ENCODE measurements around the gene TRIM72.
"Not testable (repeated sequence)": the region's sequence is repeated elsewhere in the genome, so short reads cannot be mapped to it uniquely, and the experiment has no call there.

Gene TRIM72, protein sequence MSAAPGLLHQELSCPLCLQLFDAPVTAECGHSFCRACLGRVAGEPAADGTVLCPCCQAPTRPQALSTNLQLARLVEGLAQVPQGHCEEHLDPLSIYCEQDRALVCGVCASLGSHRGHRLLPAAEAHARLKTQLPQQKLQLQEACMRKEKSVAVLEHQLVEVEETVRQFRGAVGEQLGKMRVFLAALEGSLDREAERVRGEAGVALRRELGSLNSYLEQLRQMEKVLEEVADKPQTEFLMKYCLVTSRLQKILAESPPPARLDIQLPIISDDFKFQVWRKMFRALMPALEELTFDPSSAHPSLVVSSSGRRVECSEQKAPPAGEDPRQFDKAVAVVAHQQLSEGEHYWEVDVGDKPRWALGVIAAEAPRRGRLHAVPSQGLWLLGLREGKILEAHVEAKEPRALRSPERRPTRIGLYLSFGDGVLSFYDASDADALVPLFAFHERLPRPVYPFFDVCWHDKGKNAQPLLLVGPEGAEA

DNA sequence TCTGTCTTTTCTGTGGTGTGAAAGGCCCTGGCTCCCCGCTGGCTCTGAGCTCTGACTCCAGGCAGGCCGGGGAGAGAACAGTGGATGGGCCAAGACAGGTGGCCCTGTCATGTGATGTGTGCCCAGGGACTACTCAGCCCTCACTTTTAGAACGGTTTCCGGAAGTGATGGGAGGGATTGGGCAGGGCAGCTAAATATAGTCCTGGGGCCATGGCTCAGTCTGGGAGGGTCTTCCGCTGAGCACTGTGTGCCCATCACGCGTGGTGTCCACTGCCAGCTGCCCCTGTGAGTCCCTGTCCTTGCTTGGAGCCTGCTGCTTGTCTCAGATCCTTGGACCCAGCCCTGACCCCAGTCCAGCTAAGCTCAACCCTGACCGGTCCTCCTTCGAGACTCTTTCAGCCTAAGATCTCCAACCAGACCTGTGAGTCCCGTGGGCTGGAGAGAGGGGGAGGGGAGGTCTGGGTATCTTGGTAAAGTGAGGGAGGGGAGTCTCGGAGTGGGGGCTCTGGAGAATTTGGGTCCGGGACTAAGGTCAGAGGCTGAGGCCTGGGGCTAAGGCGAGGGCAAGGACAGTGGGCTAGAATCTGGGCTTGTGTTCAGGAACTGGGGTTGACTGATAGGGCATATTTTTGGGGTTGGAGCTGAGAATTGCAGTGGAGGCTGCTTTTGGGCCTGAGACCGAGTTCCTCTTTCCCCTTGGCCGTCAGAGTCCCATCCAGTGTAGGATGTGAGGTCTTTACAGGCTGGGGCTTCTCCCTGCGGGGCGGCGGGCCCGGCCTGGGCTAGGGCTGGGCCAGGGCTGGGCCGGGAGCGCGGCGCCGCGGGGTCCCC, at the start of gene TRIM72:
TSS of gene TRIM72 (plus strand) at position 243 of the 831 bp plus-strand sequence. CDS start 620 bp downstream, outside the sequence.
- no peak for DNase-seq

DNA sequence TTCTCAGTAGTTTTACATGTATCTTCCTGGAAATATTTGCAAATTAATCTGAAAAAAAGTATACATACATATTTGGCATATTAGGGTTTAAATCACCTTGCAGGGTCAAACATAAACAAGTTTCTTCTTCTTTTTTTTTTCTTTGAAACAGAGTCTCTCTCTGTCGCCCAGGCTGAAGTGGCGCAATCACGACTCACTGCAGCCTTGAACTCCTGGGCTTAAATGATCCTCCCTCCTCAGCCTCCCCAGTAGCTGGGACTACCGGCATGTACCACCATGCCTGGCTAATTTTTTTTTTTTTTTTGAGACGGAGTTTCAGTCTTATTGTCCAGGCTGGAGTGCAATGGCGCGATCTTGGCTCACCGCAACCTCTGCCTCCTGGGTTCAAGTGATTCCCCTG, 46.6 kb upstream of the TRIM72 start:
- DNase-seq: no peak

- DNase-seq: no peak
Measured at GRCh38 chr16:31168848-31169247, 45.1 kb upstream of the TRIM72 start.

DNA sequence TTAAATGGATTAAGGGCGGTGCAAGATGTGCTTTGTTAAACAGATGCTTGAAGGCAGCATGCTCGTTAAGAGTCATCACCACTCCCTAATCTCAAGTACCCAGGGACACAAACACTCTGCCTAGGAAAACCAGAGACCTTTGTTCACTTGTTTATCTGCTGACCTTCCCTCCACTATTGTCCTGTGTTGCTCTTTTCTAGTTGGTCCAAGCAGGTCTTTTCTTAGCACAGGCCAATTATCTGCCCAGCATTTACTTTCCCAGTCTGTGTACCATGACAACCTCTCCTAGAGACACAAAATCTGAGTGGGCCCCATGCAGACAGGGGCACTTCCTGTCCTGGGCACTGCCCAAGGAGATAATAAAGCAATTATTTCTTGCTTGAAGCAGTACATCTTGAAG, 43.9 kb upstream of the TRIM72 start:
- DNase-seq: not testable (repeated sequence)

- DNase-seq: peak; percentile 53
Measured at GRCh38 chr16:31177136-31177535, 36.8 kb upstream of the TRIM72 start.

- DNase-seq: no peak
Measured at GRCh38 chr16:31179219-31179746, 34.6 kb upstream of the TRIM72 start.

DNA sequence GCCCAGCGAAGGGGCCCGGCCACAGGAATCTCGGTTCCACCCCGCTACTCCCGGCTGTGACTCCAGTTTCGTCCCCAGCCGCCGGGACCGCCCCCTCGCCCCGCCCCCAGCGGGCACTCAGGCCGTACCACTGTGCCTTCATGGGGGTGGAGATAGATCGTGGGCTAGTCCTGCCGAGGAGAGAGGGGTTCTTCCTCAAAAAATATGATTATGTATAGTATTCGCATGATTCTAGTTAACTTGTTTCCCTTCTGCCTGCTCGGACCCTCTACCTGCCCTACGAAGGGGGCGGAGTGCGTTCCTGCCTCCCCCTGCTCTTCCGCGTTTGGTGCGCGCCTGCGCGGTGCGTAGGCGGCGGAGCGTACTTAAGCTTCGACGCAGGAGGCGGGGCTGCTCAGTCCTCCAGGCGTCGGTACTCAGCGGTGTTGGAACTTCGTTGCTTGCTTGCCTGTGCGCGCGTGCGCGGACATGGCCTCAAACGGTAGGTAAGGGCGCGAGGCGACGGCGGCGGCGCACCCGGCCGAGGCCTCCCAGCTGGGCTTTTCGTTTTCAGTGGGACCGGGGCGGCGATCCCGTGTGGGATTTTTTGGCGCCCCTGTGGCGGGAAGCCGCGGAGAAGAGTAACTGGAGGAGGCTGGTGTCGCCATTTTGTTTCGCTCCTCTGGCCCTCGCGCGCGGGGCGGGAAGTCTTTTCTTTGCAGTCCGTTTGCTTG, 34.0 kb upstream of the TRIM72 start, which contains the start of gene FUS:
TSS of gene FUS (plus strand) at position 393 of the 713 bp plus-strand sequence. CDS start at position 469, 76 bp downstream.
- peak; percentile 84 for DNase-seq

DNA sequence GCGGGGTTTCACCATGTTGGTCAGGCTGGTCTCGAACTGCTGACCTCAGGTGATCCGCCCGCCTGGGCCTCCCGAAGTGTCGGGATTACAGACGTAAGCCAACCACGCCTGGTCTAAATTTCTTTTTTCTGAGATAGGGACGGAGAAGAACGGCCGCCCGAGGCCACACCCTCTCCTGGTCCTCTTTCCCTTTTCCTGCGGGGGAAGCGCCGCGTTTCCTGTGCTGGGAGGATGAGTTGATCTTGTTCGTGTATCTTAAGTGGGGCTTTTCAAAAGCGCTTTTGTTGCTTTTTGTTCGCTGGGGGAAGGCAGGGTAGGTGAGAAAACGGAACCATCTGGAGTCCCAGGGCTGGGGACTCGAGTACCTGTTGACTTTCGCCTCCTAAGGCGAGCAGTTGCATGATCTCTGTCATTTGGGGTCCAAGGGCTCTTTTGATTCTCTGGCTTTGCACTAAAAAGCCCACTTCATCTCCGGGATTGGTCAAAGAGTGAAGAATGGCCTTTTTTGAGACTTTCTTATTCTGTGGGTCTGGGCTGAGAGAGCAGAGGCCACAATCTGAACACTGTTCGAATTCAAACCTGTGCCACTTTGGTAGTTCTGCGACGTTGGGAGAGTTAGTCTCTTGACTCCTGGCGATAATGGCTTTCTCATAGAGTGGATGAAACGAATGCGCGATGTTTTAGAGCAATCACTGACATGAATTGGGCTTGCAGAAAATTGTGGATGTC, 32.7 kb upstream of the TRIM72 start:
- DNase-seq: peak; percentile 54

GRCh38 chr16:31182391-31182790, 31.5 kb upstream of the TRIM72 start:
- DNase-seq: no peak

GRCh38 chr16:31183432-31184428, 30.2 kb upstream of the TRIM72 start:
- no peak for DNase-seq

DNA sequence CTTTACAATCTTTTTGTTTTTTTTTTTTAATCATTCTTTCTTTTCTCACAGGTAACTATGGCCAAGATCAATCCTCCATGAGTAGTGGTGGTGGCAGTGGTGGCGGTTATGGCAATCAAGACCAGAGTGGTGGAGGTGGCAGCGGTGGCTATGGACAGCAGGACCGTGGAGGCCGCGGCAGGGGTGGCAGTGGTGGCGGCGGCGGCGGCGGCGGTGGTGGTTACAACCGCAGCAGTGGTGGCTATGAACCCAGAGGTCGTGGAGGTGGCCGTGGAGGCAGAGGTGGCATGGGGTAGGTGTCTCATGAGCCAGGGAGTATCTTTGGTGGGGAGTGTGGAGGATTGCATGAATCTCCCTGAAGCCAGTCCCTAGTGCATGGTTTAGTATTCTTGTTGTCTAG, 29.0 kb upstream of the TRIM72 start:
- no peak for DNase-seq

DNA sequence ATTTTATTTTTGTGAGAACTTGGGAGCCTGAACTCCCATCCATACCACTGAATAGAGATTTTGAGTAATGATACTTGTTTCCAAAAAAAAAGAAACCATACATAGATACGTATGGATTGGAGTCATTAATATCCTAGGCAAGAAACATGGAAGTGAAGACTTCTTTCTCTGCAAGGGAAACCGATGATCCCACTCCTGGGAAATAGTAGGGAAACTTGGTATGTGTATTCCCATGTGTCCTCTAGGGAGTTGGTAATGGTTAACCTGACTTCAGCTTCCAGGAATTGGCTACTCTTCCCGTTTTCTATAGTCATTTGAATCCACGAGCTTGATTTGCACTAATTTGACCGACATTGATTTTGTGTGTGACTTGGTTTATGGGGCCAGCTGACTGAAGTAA, 28.6 kb upstream of the TRIM72 start:
- DNase-seq: no peak

- no peak for DNase-seq
Measured at GRCh38 chr16:31186176-31186575, 27.7 kb upstream of the TRIM72 start.

DNA sequence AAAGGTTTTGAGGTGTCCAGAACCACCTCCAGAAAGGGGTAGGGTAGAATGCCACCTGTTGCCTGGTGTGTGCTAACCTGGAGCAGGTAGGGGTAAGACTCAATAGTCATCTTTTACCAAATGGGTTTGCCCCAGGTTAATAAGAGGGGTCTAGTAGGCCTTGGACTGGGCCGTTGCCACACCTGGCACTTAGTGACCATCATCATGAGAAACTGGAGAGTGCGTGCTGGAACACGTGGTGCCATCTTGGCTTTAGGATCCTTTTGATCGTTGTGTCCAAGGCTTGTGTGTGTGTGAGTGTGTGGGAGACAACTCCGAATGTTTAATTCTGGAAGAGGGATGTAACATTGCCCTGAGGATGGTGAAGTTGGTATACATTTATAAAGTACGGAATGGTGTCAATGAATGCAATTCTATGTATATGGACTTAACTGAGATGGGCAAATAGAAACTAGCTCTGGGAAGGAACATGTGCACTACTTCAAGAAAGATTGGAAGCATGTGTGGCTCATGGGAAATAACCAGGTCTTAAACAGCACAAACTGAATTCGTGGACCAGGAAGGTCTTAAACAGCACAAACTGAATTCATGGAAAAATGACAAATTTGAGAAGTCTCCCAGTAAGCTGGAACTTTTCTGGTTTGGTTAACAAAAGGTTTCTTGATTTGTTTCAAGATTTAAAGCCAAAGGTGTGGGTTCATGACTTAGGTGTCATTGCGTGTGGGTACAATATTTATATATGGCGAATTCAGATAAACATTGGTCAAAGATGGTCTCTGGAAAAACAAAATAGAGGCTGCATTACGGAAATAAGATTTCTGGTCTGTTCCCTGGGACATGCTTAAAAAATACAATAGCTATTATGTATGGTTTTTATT, 26.8 kb upstream of the TRIM72 start:
- DNase-seq: no peak

- DNase-seq: no peak
Measured at GRCh38 chr16:31187808-31188189, 26.1 kb upstream of the TRIM72 start.

- DNase-seq: no peak
Measured at GRCh38 chr16:31188450-31189411, 25.2 kb upstream of the TRIM72 start.

- DNase-seq: no peak
Measured at GRCh38 chr16:31189412-31189778, 24.5 kb upstream of the TRIM72 start.

DNA sequence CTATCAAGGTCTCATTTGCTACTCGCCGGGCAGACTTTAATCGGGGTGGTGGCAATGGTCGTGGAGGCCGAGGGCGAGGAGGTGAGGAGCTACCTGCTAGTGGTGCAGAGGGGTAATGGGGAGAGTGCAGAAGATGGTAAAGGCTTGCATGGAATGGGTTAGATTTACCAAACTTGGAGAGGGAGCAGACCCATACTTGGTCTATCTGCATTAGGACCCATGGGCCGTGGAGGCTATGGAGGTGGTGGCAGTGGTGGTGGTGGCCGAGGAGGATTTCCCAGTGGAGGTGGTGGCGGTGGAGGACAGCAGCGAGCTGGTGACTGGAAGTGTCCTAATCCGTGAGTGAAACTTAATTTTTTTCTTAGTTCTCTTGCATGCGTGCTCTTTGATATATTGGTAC, 23.9 kb upstream of the TRIM72 start:
- no peak for DNase-seq

All from EL (cell line).